Ascending aorta (tissue), 2 donors: Measurements from ENCODE around the gene HTR3A. TPM values are rescaled to one million over a fixed set of nuclear protein-coding genes. Genes with fewer than 3 reads are reported as not detected.

ENCODE experiments used
- DNase-seq, 2 donors: peaks; one replicate each; pipeline ENCODE4 v3.0.0-alpha.2; 2019; ENCODE audit warnings: low spot score in 2 of 2
- H3K27ac ChIP-seq, 2 donors: fragments of 200-600 bp; sonication (generic); one replicate each; pipeline ENCODE4 v1.5.1; 2016 to 2017; ENCODE audit warnings: mild to moderate bottlenecking in 1 of 2
- H3K27me3 ChIP-seq: fragments of 200-600 bp; sonication (generic); one replicate; pipeline ENCODE4 v1.5.1; 2017
- H3K36me3 ChIP-seq, 2 donors: fragments of 200-600 bp; sonication (generic); one replicate each; pipeline ENCODE4 v1.5.1; 2016
- H3K4me1 ChIP-seq, 2 donors: fragments of 200-600 bp; sonication (generic); one replicate each; pipeline ENCODE4 v1.5.1; 2016 to 2017; ENCODE audit warnings: mild to moderate bottlenecking in 1 of 2
- H3K4me3 ChIP-seq, 2 donors: fragments of 200-600 bp; sonication (generic); one replicate each; pipeline ENCODE4 v1.5.1; 2016 to 2017; ENCODE audit warnings: mild to moderate bottlenecking in 1 of 2
- H3K9me3 ChIP-seq, 2 donors: fragments of 200-600 bp; sonication (generic); one replicate each; pipeline ENCODE4 v1.5.1; 2016
- intact Hi-C: fragments of 100-400 bp; cut with DNase I; formaldehyde crosslinking; loops from one replicate; pipeline ENCODE4 v1.15.1; 2023
- total RNA-seq: library from RNA; depleted of rRNA; stranded (reverse); fragments of >200 nt; gene quantifications from one replicate; pipeline ENCODE4 v1.1.0, GENCODE V29; 2016
- TF ChIP-seq, protein P1 (sequence below), 3 experiments: fragments of 200-600 bp in 2 of 3; fragments of 450-650 bp in 1 of 3; sonication (generic) in 2 of 3; IDR thresholded peaks; one replicate each; pipeline ENCODE4 v1.5.1; 2016 to 2019; ENCODE audit warnings: antibody characterized with exemption in 3 of 3, mild to moderate bottlenecking in 1 of 3, moderate library complexity in 1 of 3

HTR3A gene
- total RNA-seq, 1 donor from 2014 or later: not detected

DNA sequence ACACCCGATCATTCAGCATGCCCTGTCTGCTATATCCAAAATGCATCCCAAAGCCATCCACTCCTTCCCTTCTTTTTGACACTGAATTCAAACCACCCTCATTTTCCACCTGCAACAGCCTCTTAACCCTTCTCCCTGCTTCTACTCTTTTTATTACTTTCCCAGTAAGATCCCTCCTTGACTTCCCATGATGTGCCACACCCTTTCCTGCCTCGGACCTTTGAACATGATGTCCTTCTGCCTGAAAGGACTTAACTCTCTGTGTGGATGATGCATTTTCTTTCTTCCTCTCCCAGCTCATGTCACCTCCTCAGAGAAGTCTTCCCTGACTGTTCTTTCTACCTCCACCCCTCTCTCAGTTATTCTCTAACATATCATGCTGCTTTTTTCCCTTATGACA, 36.5 kb downstream of the HTR3A start:
- no peak for DNase-seq
- TF ChIP-seq, protein P1, sequence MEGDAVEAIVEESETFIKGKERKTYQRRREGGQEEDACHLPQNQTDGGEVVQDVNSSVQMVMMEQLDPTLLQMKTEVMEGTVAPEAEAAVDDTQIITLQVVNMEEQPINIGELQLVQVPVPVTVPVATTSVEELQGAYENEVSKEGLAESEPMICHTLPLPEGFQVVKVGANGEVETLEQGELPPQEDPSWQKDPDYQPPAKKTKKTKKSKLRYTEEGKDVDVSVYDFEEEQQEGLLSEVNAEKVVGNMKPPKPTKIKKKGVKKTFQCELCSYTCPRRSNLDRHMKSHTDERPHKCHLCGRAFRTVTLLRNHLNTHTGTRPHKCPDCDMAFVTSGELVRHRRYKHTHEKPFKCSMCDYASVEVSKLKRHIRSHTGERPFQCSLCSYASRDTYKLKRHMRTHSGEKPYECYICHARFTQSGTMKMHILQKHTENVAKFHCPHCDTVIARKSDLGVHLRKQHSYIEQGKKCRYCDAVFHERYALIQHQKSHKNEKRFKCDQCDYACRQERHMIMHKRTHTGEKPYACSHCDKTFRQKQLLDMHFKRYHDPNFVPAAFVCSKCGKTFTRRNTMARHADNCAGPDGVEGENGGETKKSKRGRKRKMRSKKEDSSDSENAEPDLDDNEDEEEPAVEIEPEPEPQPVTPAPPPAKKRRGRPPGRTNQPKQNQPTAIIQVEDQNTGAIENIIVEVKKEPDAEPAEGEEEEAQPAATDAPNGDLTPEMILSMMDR (IDR thresholded peaks at IDR 0.05): no peak
- no peak overlapping the region for H3K27ac ChIP-seq
- H3K36me3 ChIP-seq: no peaks in the 10 kb centered on the region
- intact Hi-C loops: no loop called here
- H3K27me3 ChIP-seq: no peaks in the 10 kb centered on the region
- no peaks in the 10 kb centered on the region for H3K9me3 ChIP-seq
- no peak overlapping the region for H3K4me3 ChIP-seq
- H3K4me1 ChIP-seq: no peaks in the 10 kb centered on the region

DNA sequence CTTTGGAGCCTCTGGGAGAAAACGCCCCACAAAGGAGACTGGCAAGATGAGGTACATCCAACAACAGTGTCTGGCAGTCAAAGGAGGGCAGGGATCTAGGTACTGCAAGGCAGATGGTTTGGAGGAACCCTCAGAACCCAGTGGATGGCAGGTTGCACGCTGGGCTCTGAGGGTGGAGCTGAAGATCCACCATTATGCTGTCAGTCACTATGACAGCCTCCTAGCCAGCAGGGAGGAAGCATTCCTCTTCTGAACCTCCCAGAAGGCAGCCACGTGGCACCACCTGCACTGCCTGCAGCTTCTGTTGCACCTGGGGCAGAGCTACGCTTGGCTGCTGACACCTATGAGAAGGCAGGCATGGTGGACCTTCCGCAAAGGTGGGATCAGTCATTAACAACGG, 40.2 kb downstream of the HTR3A start:
- no peak overlapping the region for H3K4me3 ChIP-seq
- no peaks in the 10 kb centered on the region for H3K27me3 ChIP-seq
- intact Hi-C loops: no loop called here
- no peaks in the 10 kb centered on the region for H3K9me3 ChIP-seq
- H3K36me3 ChIP-seq: no peaks in the 10 kb centered on the region
- no peak overlapping the region for H3K27ac ChIP-seq
- no peak for DNase-seq
- no peaks in the 10 kb centered on the region for H3K4me1 ChIP-seq
- TF ChIP-seq, protein P1 (IDR thresholded peaks at IDR 0.05): no peak

DNA sequence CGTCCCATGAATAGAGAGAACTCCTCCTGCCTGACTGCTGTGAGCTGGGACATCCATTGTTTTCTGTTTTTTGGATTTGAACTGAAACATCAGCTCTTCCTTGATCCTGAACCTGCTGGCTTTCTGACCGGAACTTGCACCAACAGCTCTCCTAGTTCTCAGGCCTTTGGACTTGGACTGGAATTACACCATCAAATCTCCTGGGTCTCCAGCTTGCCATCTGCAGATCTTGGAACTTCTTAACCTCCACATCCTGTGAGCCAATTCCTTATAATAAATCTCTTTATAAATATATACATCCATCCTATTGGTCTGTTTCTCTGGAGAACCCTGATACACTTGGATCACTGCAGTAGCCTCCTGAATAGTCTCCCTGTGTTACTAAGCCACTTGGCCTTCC, 42.1 kb downstream of the HTR3A start:
- intact Hi-C loops: no loop called here
- no peak for DNase-seq

GRCh38 chr11:114017723-114018122, 42.8 kb downstream of the HTR3A start:
- Histone ChIP-seq H3K36me3 (no peaks in the 10 kb centered on the region), H3K9me3 (no peaks in the 10 kb centered on the region), H3K27ac (no peak overlapping the region), H3K4me1 (no peaks in the 10 kb centered on the region), H3K4me3 (no peak overlapping the region), H3K27me3 (no peaks in the 10 kb centered on the region)
- no peak for DNase-seq
- intact Hi-C loops: no loop called here
- TF ChIP-seq, protein P1 (IDR thresholded peaks at IDR 0.05): no peak

More for the DNA sequence above, 42.1 kb downstream of the HTR3A start:
- Histone ChIP-seq H3K36me3 (no peaks in the 10 kb centered on the region), H3K9me3 (no peaks in the 10 kb centered on the region), H3K4me1 (no peaks in the 10 kb centered on the region), H3K4me3 (no peak overlapping the region), H3K27ac (no peak overlapping the region), H3K27me3 (no peaks in the 10 kb centered on the region)
- TF ChIP-seq, protein P1 (IDR thresholded peaks at IDR 0.05): no peak

DNA sequence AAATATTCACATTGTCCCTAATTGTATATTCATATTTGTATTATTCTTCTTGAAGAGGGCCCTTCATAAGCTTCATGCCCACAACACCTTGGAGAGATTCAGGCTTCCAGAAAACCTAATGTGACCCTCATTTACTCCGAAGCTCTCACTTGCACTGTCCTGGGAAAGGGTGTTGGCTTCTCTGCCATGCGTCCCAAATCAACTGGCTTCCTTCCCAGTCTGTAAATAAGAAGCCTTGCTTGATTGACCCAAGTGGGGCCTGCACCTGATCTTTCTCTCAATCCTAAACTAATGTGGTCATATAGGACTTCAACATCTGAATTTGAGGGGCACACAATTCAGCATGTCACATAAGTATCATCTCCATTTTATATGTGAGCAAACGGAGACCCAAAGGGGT, 44.1 kb downstream of the HTR3A start:
- Histone ChIP-seq H3K9me3 (no peaks in the 10 kb centered on the region), H3K4me1 (no peaks in the 10 kb centered on the region), H3K27ac (no peak overlapping the region), H3K27me3 (no peaks in the 10 kb centered on the region), H3K4me3 (no peak overlapping the region), H3K36me3 (no peaks in the 10 kb centered on the region)
- intact Hi-C loops: no loop called here
- DNase-seq: no peak
- TF ChIP-seq, protein P1 (IDR thresholded peaks at IDR 0.05): no peak

- intact Hi-C loops: no loop called here
- H3K27me3 ChIP-seq: no peaks in the 10 kb centered on the region
- no peaks in the 10 kb centered on the region for H3K4me1 ChIP-seq
- H3K9me3 ChIP-seq: no peaks in the 10 kb centered on the region
- H3K36me3 ChIP-seq: no peaks in the 10 kb centered on the region
- no peak overlapping the region for H3K4me3 ChIP-seq
- no peak overlapping the region for H3K27ac ChIP-seq
- no peak for DNase-seq
- TF ChIP-seq, protein P1 (IDR thresholded peaks at IDR 0.05): no peak
These were observed 44.7 kb downstream of the HTR3A start for GRCh38 chr11:114019574-114019973.
